ENCODE data around the gene GRIN2A. TPM values are rescaled to one million over a fixed set of nuclear protein-coding genes. Genes with fewer than 3 reads are reported as not detected.

The GRIN2A gene
- polyA plus RNA-seq, 2 of the 4 experiments (the other 2 are of a cell fraction) = not detected

DNA sequence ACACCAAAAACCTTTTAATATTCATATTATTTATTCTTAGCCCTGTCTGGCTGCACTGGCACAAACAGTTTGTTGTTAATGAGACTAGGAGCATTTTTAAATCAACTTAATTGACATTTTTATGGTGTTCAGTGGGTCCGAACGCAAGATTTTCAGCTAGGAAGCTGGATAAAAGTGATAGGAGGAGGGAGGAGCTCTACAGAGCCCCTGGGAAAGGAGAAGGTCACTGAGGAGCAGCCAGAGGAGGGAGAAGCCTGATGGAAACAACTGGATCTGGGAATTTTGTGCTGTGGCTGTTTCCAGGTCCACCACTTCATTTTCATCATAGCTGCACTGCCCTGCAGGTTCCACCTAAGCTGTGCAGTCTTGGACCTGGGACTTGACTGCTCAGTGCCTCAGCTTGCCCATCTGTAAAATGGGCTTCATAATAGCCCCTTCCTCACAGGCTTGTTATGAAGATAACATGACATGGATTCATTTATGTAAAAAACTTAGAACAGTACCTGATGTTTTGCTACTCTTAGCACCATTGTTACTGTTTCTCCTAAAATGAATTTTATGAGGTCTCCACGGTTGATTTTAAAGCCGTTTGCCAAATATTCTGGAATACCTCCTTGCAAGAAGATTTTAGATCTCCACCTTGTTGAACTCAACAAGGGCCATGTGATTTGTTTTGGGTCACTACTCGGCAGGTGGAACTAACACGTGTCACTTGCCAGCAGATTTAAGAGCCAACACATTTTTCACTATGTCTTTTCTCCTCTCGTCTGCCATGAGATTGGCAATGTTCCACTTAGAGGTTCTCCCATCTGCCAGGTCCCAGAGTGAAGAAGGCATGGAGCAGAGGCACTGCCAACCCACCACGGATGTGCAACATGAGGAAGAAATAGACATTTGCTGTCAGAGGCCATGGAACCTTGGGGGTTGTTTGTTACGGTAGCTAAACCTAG is 18.7 kb upstream of the GRIN2A start:
- TF ChIP-seq HOXB13 (CRISPR knock-in tag; IDR thresholded peaks at IDR 0.05; ENCODE audit: low read depth) = no peak
- no peak for TF ChIP-seq EHMT2 (IDR thresholded peaks at IDR 0.05; ENCODE audit: low read depth)
- TF ChIP-seq JUN (IDR thresholded peaks at IDR 0.05) = no peak
- TF ChIP-seq CBX2 (IDR thresholded peaks at IDR 0.05; ENCODE audit: borderline replicate concordance, low read depth) = no peak
- TF ChIP-seq RFX5 (IDR thresholded peaks at IDR 0.05) = no peak
- TF ChIP-seq POLR2AphosphoS2 (conservative IDR thresholded peaks at IDR 0.05; ENCODE audit: low read length) = no peak
- no peak for TF ChIP-seq NFE2L2 (conservative IDR thresholded peaks at IDR 0.05; ENCODE audit: low read length)
- TF ChIP-seq FOXS1 (CRISPR knock-in tag; IDR thresholded peaks at IDR 0.05) = no peak
- TF ChIP-seq USF2 (IDR thresholded peaks at IDR 0.05) = no peak
- no peak for TF ChIP-seq MAFK (IDR thresholded peaks at IDR 0.05; ENCODE audit: partially characterized antibody)
- no peak for TF ChIP-seq KDM5A (IDR thresholded peaks at IDR 0.05)
- Histone ChIP-seq H3K4me2 (no peak overlapping the region), H3K9me3 (no peaks in the 10 kb centered on the region), H3K4me3 (no peak overlapping the region), H3K4me1 (no peaks in the 10 kb centered on the region), H3K27ac (no peak overlapping the region)
- POLR2A ChIA-PET = no interaction called here
- DNase-seq (ENCODE audit: low read depth in 1 of 2, low spot score in 1 of 2) (no peak), ATAC-seq (no peak), FAIRE-seq (no peak)
- WGBS (ENCODE audit: missing lambda C conversion rate) = 22% methylated on average over 9 of the region's 9 CpGs
- CTCF ChIA-PET = no interaction called here

- H3K9me3 ChIP-seq = no peaks in the 10 kb centered on the region
- ATAC-seq (no peak), DNase-seq (ENCODE audit: low read depth in 1 of 2, low spot score in 1 of 2) (no peak), FAIRE-seq (no peak)
- POLR2A ChIA-PET = no interaction called here
- H3K4me3 ChIP-seq = no peak overlapping the region
- TF ChIP-seq RNF2 (IDR thresholded peaks at IDR 0.05; ENCODE audit: borderline replicate concordance, low read depth) = no peak
- TF ChIP-seq, protein P1, sequence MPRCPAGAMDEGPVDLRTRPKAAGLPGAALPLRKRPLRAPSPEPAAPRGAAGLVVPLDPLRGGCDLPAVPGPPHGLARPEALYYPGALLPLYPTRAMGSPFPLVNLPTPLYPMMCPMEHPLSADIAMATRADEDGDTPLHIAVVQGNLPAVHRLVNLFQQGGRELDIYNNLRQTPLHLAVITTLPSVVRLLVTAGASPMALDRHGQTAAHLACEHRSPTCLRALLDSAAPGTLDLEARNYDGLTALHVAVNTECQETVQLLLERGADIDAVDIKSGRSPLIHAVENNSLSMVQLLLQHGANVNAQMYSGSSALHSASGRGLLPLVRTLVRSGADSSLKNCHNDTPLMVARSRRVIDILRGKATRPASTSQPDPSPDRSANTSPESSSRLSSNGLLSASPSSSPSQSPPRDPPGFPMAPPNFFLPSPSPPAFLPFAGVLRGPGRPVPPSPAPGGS (IDR thresholded peaks at IDR 0.05) = no peak
- no peak for TF ChIP-seq JUN (IDR thresholded peaks at IDR 0.05)
- TF ChIP-seq RAD21 (conservative IDR thresholded peaks at IDR 0.05 in 1 of 2, IDR thresholded peaks at IDR 0.05 in 1 of 2) = no peak
- no peak for TF ChIP-seq ZC3H11A (IDR thresholded peaks at IDR 0.05)
- no peak for TF ChIP-seq NFE2L2 (conservative IDR thresholded peaks at IDR 0.05; ENCODE audit: low read length)
- TF ChIP-seq KDM5A (IDR thresholded peaks at IDR 0.05) = no peak
- TF ChIP-seq GATA3 (IDR thresholded peaks at IDR 0.05; ENCODE audit: borderline replicate concordance) = no peak
- no peak for TF ChIP-seq TP53 (CRISPR knock-in tag; IDR thresholded peaks at IDR 0.05)
- no peak for TF ChIP-seq NPAS2 (CRISPR knock-in tag; IDR thresholded peaks at IDR 0.05; ENCODE audit: borderline replicate concordance)
- no peak for TF ChIP-seq RCOR1 (IDR thresholded peaks at IDR 0.05; ENCODE audit: low read depth, low read length)
- TF ChIP-seq HDAC2 (IDR thresholded peaks at IDR 0.05) = no peak
- TF ChIP-seq EHMT2 (IDR thresholded peaks at IDR 0.05; ENCODE audit: low read depth) = no peak
- TF ChIP-seq PBX3 (IDR thresholded peaks at IDR 0.05) = no peak
- no peak for TF ChIP-seq FOSL2 (IDR thresholded peaks at IDR 0.05)
- TF ChIP-seq FOSL2 (CRISPR knock-in tag; IDR thresholded peaks at IDR 0.05) = no peak
- no peak for TF ChIP-seq HOXB13 (CRISPR knock-in tag; IDR thresholded peaks at IDR 0.05; ENCODE audit: low read depth)
- no peak for TF ChIP-seq POLR2AphosphoS2 (conservative IDR thresholded peaks at IDR 0.05; ENCODE audit: low read length)
- CTCF ChIA-PET = no interaction called here
- H3K4me2 ChIP-seq = no peak overlapping the region
- 16% methylated on average over 2 of the region's 2 CpGs for WGBS (ENCODE audit: missing lambda C conversion rate)
- no peaks in the 10 kb centered on the region for H3K4me1 ChIP-seq
- no peak overlapping the region for H3K27ac ChIP-seq
Observed at GRCh38 chr16:10196999-10197398, 14.8 kb upstream of the GRIN2A start.
